NCI-H345 (cell line): ENCODE data around the gene ARMC10.
A peak's percentile ranks its signal among the peaks of the same experiment; 100 is the strongest.
"Not testable (repeated sequence)": the region's sequence is repeated elsewhere in the genome, so short reads cannot be mapped to it uniquely, and the experiment has no call there.

ENCODE experiments used
- DNase-seq: peaks from one replicate; lab custom pipeline; 2025; lab: John Stamatoyannopoulos, UW

Gene ARMC10

GRCh38 chr7:103074519-103075336, at the start of gene ARMC10, which contains the start of gene FBXL13:
ARMC10 (plus strand) TSS chr7:103075140; CDS start chr7:103075273, 133 bp downstream.
FBXL13 (minus strand) TSS chr7:103074796.
- peak; percentile 97 for DNase-seq

DNA sequence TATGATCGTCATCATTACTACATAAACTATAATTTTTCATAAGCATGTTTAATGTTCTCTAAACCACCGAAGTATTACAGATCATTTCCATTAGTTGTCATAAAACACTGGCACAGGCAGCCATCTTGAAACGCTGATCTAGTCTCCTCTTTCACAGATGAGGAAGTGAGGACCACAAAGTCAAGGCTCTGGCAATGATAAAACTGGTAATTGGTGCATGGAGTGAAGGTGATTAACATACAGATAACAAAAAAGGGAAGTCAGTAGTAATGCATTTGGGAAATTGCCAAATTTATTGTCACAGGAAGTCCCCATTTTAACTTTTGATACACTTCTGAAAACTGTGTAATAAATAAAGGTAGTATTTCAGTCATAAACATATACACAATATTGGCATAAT, 49.6 kb upstream of the ARMC10 start:
- no peak for DNase-seq

DNA sequence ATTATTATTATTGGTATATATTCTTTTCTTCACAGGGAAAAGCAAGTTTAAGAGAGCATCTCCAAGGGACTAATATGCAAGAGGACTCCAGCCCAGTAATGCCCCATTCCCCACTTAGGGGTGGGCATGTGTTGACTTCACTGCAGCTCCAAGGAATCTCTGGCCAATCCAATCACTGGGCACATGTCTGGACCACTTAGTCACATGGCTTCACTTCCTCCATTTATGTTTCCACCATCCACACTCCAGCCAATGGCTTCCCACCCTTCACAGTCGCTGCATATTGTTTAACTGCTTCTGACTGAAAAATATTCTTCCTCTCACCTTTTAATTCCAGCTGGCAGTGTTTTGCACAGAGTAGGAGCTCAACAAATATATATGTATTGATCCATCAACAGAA, 43.9 kb upstream of the ARMC10 start:
- no peak for DNase-seq

DNA sequence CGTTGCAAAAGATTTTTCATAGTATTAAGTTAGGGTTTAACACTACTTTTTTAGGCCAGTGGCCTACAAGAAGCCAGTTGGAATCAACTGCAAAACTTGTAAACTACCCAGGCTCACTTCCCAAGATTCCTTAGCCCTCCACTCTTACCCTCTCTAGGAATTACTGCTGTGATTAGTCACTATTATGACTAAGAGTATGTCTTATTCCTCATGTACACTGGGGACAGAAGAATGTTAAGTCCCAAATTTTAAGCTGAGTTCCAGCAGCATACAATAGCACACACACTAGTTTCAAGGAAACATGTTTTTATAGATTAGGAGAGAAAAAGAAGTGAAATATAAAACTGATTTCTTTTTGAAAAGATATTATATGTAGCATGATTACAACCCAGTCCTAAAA, 43.2 kb upstream of the ARMC10 start:
- no peak for DNase-seq

DNA sequence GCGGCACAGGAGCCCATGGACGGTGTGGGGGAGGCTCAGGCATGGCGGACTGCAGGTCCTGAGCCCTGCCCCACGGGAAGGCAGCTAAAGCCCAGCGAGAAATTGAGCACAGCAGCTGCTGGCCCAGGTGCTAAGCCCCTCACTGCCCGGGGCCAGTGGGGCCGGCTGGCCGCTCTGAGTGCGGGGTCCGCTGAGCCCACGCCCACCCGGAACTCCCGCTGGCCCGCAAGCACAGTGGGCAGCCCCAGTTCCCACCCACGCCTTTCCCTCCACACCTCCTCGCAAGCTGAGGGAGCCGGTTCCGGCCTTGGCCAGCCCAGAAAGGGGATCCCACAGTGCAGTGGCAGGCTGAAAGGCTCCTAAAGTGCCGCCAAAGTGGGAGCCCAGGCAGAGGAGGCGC, 40.6 kb upstream of the ARMC10 start:
- not testable (repeated sequence) for DNase-seq

DNA sequence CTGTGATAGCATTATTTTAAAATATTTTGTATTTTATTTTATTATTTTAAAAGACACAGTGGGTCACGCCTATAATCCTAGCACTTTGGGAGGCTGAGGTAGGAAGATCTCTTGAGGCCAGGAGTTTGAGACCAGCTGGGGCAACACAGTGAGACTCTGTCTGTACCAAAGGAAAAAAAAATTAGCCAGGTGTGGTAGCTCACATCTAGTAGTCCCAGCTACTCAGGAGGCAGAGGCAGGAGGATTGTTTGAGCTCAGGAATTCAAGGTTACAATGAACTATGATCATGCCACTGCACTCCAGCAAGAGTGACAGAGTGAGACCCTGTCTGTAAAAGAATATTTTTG, 37.5 kb upstream of the ARMC10 start:
- DNase-seq, result no peak

DNA sequence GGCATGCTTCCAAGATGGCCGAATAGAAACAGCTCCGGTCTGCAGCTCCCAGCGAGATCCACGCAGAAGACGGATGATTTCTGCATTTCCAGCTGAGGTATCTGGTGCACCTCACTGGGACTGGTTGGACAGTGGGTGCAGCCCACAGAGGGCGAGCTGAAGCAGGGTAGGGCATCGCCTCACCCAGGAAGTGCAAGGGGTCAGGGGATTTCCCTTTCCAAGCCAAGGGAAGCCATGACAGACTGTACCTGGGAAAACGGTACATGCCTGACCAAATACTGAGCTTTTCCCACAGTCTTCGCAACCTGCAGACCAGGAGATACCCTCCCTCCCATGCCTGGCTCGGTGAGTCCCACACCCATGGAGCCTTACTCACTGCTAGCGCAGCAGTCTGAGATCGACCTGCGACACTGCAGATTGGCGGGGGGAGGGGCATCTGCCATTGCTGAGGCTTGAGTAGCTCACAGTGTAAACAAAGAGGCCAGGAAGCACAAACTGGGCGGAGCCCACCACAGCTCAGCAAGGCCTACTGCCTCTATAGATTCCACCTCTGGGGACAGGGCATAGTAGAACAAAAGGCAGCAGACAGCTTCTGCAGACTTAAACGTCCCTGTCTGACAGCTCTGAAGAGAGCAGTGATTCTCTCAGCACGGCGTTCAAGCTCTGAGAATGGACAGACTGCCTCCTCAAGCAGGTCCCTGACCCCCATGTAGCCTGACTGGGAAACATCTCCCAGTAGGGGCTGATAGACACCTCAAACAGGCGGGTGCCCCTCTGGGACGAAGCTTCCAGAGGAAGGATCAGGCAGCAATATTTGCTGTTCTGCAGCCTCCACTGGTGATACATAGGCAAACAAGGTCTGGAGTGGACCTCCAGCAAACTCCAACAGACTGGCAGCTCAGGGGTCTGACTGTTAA, 36.9 kb upstream of the ARMC10 start:
- DNase-seq, result peak; percentile 69

GRCh38 chr7:103041815-103042214, 33.1 kb upstream of the ARMC10 start:
- not testable (repeated sequence) for DNase-seq

- no peak for DNase-seq
Observed at GRCh38 chr7:103048833-103049232, 26.1 kb upstream of the ARMC10 start.

DNA sequence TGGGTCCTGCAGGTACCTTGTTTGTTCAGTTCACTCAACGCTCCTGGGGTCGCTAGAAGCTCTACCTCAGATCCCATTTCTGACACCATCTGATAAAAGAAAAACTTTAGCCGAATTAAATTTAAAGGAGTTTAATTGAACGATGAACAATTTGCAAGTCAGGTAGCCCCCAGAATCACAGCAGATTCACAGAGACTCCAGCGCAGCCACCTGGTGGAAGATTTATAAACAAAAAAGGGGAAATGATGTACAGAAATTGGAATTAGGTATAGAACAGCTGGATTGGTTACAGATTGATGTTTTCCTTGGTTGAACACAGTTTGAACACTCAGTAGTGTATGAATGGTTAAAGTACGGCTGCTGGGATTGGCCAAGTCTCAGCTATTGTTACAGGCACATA, 23.4 kb upstream of the ARMC10 start:
- DNase-seq, result no peak

DNA sequence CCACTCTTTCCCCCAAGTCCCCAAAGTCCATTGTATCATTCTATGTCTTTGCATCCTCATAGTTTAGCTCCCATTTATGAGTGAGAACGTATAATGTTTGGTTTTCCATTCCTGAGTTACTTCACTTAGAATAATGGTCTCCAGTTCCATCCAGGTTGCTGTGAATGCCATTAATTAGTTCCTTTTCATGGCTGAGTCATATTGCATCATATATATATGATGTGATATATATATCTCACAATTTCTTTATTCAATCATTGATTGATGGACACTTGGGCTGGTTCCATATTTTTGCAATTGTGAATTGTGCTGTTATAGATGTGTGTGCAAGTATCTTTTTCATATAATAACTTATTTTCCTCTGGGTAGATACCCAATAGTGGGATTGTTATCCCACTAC, 18.9 kb upstream of the ARMC10 start:
- not testable (repeated sequence) for DNase-seq

DNA sequence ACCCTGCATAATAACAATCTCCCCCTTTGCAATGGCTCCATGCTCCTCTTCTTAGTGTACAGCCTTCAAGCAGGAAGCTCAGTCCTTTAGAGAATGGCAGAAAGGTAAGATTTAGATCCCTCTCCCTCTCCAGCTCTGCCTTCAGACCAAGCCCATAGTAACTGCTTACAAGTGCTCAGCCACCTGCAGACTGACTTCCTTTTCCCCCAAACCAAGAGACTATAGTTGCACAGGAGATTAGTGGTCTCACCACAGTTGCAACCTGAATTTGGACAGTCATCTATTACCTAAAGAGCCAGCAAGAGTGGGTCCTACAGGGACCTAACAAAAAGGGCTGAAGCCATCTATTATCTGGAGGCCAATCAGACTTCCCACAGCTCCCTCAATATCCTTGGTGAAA, 16.8 kb upstream of the ARMC10 start:
- DNase-seq, result no peak

GRCh38 chr7:103059471-103059870, 15.5 kb upstream of the ARMC10 start:
- DNase-seq, result no peak

- DNase-seq, result no peak
Observed at GRCh38 chr7:103063895-103064294, 11.0 kb upstream of the ARMC10 start.

GRCh38 chr7:103065667-103066066, 9.3 kb upstream of the ARMC10 start:
- DNase-seq, result peak; percentile 15

GRCh38 chr7:103068414-103069403, 6.2 kb upstream of the ARMC10 start:
- DNase-seq, result no peak

DNA sequence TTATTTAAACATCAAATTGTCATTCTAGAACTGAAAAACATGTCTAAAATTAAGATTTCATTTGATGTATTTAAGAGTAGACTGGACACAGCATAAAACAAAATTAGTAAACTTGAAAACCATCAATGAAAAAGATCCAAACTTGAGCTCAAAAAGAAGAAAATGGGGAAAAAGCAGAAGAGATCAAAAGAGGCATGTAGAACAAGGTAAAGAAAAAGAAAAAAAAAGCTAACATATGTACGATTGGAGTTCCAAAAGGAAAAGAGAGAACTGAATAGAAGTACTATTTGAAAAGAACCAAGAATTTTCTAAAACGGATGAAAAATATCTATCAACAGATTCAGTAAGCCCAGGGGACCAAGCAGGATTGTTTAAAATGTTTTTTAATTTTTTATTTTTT, 3.9 kb upstream of the ARMC10 start:
- no peak for DNase-seq

DNA sequence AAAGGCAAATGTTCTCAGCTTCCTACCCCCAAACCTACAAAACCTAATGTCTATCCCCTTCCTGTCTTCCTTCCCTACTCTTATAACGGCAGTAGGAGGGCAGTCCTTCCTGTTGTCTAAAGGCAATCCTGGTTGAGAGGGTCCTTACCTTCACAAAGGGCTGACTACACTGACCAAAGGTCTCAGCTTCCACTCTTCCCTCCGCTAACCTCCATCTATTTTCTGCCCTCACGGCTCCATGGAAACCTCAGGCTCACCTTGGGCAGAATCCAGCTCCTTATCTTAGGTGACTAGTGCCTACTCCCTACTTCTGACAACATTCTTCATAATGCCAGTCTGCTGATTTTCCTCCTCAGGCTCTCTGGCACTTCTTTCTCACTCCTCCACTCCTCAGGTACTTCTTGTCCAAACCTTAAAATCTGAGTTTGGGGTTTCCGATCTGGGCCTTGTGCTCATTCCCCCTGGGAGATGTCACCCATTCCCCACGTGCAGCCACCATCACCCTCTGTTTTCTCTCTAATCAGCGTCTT, 886 bp upstream of the ARMC10 start:
- peak; percentile 6 for DNase-seq

GRCh38 chr7:103075337-103075918, 488 bp downstream of the ARMC10 start:
- peak; percentile 66 for DNase-seq

- no peak for DNase-seq
Observed at GRCh38 chr7:103076764-103077163, 1.8 kb downstream of the ARMC10 start.

DNA sequence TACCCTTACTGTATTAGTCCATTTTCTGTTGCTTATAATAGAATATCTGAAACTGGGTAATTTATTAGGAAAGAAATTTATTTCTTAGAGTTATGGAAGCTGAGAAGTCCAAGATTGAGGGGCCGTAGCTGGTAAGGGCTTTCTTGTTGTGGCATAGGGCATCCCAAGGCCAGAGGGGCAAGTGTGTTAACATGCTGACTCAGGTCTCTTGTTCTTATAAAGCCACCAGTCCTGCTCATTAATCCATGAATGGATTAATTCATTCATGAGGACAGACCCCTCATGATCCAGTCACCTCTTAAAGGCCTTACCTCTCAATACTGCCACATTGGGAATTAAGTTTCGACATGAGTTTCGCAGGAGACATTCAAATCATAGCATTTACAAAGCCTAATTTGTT, 2.4 kb downstream of the ARMC10 start:
- DNase-seq, result no peak
